SK-N-SH treated with all-trans-retinoic acid at 6 μM for 48 hours (cell line): Measurements from ENCODE around the gene TNIK.

Experiments used
- ATAC-seq: fragments of 200-7000 bp; cut with Tn5 transposase; 3 replicates; pipeline ENCODE4 v1.9.1; 2020; ENCODE audit warnings: mild to moderate bottlenecking, moderate library complexity
- ARNTL ChIP-seq: fragments of 450-650 bp; formaldehyde crosslinking; IDR thresholded peaks from 2 replicates; pipeline ENCODE4 v1.5.0; 2020; ENCODE audit warnings: low read depth, mild to moderate bottlenecking, moderate library complexity, borderline replicate concordance
- BACH2 ChIP-seq: fragments of 250-450 bp; sonication (Bioruptor Pico); IDR thresholded peaks from 2 replicates; pipeline ENCODE4 v1.9.0; 2021; ENCODE audit warnings: mild to moderate bottlenecking, borderline replicate concordance
- CREB5 ChIP-seq: fragments of 250-450 bp; sonication (Bioruptor Pico); IDR thresholded peaks from 2 replicates; pipeline ENCODE4 v1.5.1; 2020; ENCODE audit warnings: low read depth, mild to moderate bottlenecking, moderate library complexity
- CSDC2 ChIP-seq: fragments of 250-450 bp; sonication (Bioruptor Pico); IDR thresholded peaks from 2 replicates; pipeline ENCODE4 v1.5.0; 2020; ENCODE audit warnings: mild to moderate bottlenecking, moderate library complexity
- CSRNP3 ChIP-seq: fragments of 250-450 bp; sonication (Bioruptor Pico); IDR thresholded peaks from 2 replicates; pipeline ENCODE4 v1.5.1; 2021; ENCODE audit warnings: mild to moderate bottlenecking, moderate library complexity
- ESRRG ChIP-seq: fragments of 250-450 bp; sonication (Bioruptor Pico); IDR thresholded peaks from 2 replicates; pipeline ENCODE4 v1.6.1; 2021; ENCODE audit warnings: mild to moderate bottlenecking
- GLIS3 ChIP-seq: fragments of 250-450 bp; sonication (Bioruptor Pico); IDR thresholded peaks from 2 replicates; pipeline ENCODE4 v1.5.0; 2020; ENCODE audit warnings: mild to moderate bottlenecking, moderate library complexity
- ISL1 ChIP-seq: fragments of 250-450 bp; sonication (Bioruptor Pico); IDR thresholded peaks from 2 replicates; pipeline ENCODE4 v2.1.2; 2022; ENCODE audit warnings: mild to moderate bottlenecking, moderate library complexity
- OSR1 ChIP-seq: fragments of 250-450 bp; sonication (Bioruptor Pico); IDR thresholded peaks from 2 replicates; pipeline ENCODE4 v1.8.0; 2022; ENCODE audit warnings: moderate library complexity, mild to moderate bottlenecking, inconsistent platforms
- PATZ1 ChIP-seq: fragments of 250-450 bp; sonication (Bioruptor Pico); IDR thresholded peaks from 2 replicates; pipeline ENCODE4 v1.8.0; 2020; ENCODE audit warnings: mild to moderate bottlenecking, moderate library complexity, borderline replicate concordance
- POU6F1 ChIP-seq: fragments of 250-450 bp; sonication (Bioruptor Pico); IDR thresholded peaks from 2 replicates; pipeline ENCODE4 v1.8.0; 2021; ENCODE audit warnings: low read depth, mild to moderate bottlenecking, moderate library complexity, borderline replicate concordance
- PPARA ChIP-seq: fragments of 250-450 bp; sonication (Bioruptor Pico); IDR thresholded peaks from 2 replicates; pipeline ENCODE4 v1.5.0; 2020; ENCODE audit warnings: mild to moderate bottlenecking, borderline replicate concordance
- RARB ChIP-seq: fragments of 250-450 bp; sonication (Bioruptor Pico); IDR thresholded peaks from 2 replicates; pipeline ENCODE4 v1.8.0; 2021; ENCODE audit warnings: mild to moderate bottlenecking, moderate library complexity
- SNAI2 ChIP-seq: fragments of 250-450 bp; sonication (Bioruptor Pico); IDR thresholded peaks from 2 replicates; pipeline ENCODE4 v1.5.0; 2020; ENCODE audit warnings: mild to moderate bottlenecking, moderate library complexity
- TCF4 ChIP-seq: fragments of 250-450 bp; sonication (Bioruptor Pico); IDR thresholded peaks from 2 replicates; pipeline ENCODE4 v1.8.0; 2021; ENCODE audit warnings: mild to moderate bottlenecking, moderate library complexity, borderline replicate concordance
- TOX ChIP-seq: fragments of 250-450 bp; sonication (Bioruptor Pico); IDR thresholded peaks from 2 replicates; pipeline ENCODE4 v1.8.0; 2021; ENCODE audit warnings: mild to moderate bottlenecking, moderate library complexity, borderline replicate concordance
- ZC3H10 ChIP-seq: fragments of 250-450 bp; sonication (Bioruptor Pico); IDR thresholded peaks from 2 replicates; pipeline ENCODE4 v1.5.1; 2021; ENCODE audit warnings: mild to moderate bottlenecking, moderate library complexity
- ZFP3 ChIP-seq: fragments of 250-450 bp; sonication (Bioruptor Pico); IDR thresholded peaks from 2 replicates; pipeline ENCODE4 v1.5.0; 2020; ENCODE audit warnings: mild to moderate bottlenecking, moderate library complexity
- ZFP30 ChIP-seq: fragments of 450-650 bp; formaldehyde crosslinking; IDR thresholded peaks from 2 replicates; pipeline ENCODE4 v1.5.0; 2022; ENCODE audit warnings: mild to moderate bottlenecking, moderate library complexity
- ZNF565 ChIP-seq: fragments of 450-650 bp; formaldehyde crosslinking; conservative IDR thresholded peaks from 2 replicates; pipeline ENCODE4 v1.5.0; 2020; ENCODE audit warnings: low read depth, mild to moderate bottlenecking, moderate library complexity
- ZNF70 ChIP-seq: fragments of 450-650 bp; formaldehyde crosslinking; IDR thresholded peaks from 2 replicates; pipeline ENCODE4 v1.5.0; 2020; ENCODE audit warnings: mild to moderate bottlenecking, moderate library complexity
- ZNF8 ChIP-seq: fragments of 450-650 bp; formaldehyde crosslinking; IDR thresholded peaks from 2 replicates; pipeline ENCODE4 v1.5.0; 2020; ENCODE audit warnings: mild to moderate bottlenecking, moderate library complexity

TNIK gene

GRCh38 chr3:171443211-171443957 is 16.8 kb downstream of the TNIK start:
- TF ChIP-seq CSDC2 (CRISPR knock-in tag) = no peak
- no peak for TF ChIP-seq ZNF8 (CRISPR knock-in tag)
- TF ChIP-seq OSR1 = no peak
- no peak for TF ChIP-seq ZNF565
- no peak for TF ChIP-seq ZFP3 (CRISPR knock-in tag)
- no peak for TF ChIP-seq ZFP30 (CRISPR knock-in tag)
- TF ChIP-seq GLIS3 (CRISPR knock-in tag) = no peak
- ATAC-seq = no peak

- TF ChIP-seq ZFP30 (CRISPR knock-in tag) (no peak), PPARA (CRISPR knock-in tag) (no peak), ZNF565 (no peak), ZNF8 (CRISPR knock-in tag) (no peak), ISL1 (no peak), SNAI2 (CRISPR knock-in tag) (no peak), CREB5 (CRISPR knock-in tag) (no peak), POU6F1 (CRISPR knock-in tag) (no peak), TCF4 (CRISPR knock-in tag) (no peak), BACH2 (CRISPR knock-in tag) (no peak), ESRRG (CRISPR knock-in tag) (no peak), PATZ1 (no peak), TOX (no peak), ZC3H10 (no peak), ARNTL (CRISPR knock-in tag) (no peak), CSRNP3 (CRISPR knock-in tag) (no peak), RARB (CRISPR knock-in tag) (no peak)
- no peak for ATAC-seq
Measured at GRCh38 chr3:171442184-171442583, 18.0 kb downstream of the TNIK start.

- ATAC-seq = no peak
- TF ChIP-seq ZC3H10 (no peak), RARB (CRISPR knock-in tag) (no peak), CREB5 (CRISPR knock-in tag) (no peak)
Measured at GRCh38 chr3:171441381-171441780, 18.8 kb downstream of the TNIK start.

GRCh38 chr3:171439996-171440395 is 20.2 kb downstream of the TNIK start:
- no peak for TF ChIP-seq TOX
- no peak for TF ChIP-seq ZFP3 (CRISPR knock-in tag)
- no peak for TF ChIP-seq TCF4 (CRISPR knock-in tag)
- TF ChIP-seq SNAI2 (CRISPR knock-in tag) = no peak
- TF ChIP-seq ZNF70 (CRISPR knock-in tag) = no peak
- no peak for ATAC-seq
